Mammary epithelial cell (primary cell): ENCODE data around the gene PLA2G4E.

Experiments used
- CTCF ChIP-seq, 2 donors: IDR thresholded peaks in 1 of 2; conservative IDR thresholded peaks in 1 of 2; 2 replicates each; pipeline ENCODE4 v1.5.1; 2011 to 2012; ENCODE audit warnings: inconsistent platforms in 2 of 2, low read length in 2 of 2, mild to moderate bottlenecking in 2 of 2, control low read depth in 1 of 2, low read depth in 1 of 2; ENCODE audit not compliant: insufficient read depth in 1 of 2; ENCODE audit errors: extremely low read depth in 1 of 2
- EZH2 ChIP-seq: IDR thresholded peaks from 2 replicates; pipeline ENCODE4 v1.6.1; 2012; ENCODE audit warnings: low read length, inconsistent platforms, borderline replicate concordance

- TF ChIP-seq CTCF (conservative IDR thresholded peaks at IDR 0.05 in 1 of 2, IDR thresholded peaks at IDR 0.05 in 1 of 2; ENCODE audit: extremely low read depth in 1 of 2, insufficient read depth in 1 of 2, low read depth in 1 of 2, low read length in 2 of 2) (no peak), EZH2 (no peak)
Measured at GRCh38 chr15:41945221-41945620, 75.6 kb downstream of the PLA2G4E start.
